RCC 7860 (cell line): ENCODE data around the gene CNEP1R1.
A peak's percentile ranks its signal among the peaks of the same experiment; 100 is the strongest.
"Not testable (repeated sequence)": the region's sequence is repeated elsewhere in the genome, so short reads cannot be mapped to it uniquely, and the experiment has no call there.

Experiments
- DNase-seq: peaks from one replicate; pipeline ENCODE4 v3.0.0-alpha.2; 2015; ENCODE audit warnings: low spot score
- FAIRE-seq: peaks from 2 replicates; lab custom pipeline; 2012; peaks lifted over from hg19 to GRCh38; lab: Jason Lieb, UNC

CNEP1R1 gene, protein sequence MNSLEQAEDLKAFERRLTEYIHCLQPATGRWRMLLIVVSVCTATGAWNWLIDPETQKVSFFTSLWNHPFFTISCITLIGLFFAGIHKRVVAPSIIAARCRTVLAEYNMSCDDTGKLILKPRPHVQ

GRCh38 chr16:50024684-50025536 is at the start of gene CNEP1R1:
Gene CNEP1R1 (plus strand): TSS chr16:50025225. CDS start chr16:50025316, 91 bp downstream.
- peak; percentile 92 for DNase-seq
- FAIRE-seq, result peak; percentile 78

DNA sequence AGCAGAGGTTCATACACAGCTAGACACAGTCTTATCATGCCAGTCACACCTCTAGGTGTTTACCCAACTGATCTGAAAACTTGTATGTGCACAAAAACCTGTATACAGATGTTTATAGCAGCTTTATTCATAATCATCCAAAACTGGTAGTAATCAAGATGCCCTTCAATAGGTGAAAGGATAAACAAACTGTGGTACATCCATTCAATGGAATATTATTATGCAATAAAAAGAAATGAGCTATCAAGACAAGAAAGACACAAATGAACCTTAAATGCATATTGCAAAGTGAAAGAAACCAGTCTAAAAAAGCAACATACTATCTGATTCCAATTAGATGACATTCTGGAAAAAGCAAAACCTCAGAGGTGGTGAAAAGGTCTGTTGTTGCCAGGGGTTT is 47.6 kb upstream of the CNEP1R1 start:
- FAIRE-seq, result no peak
- DNase-seq, result no peak

DNA sequence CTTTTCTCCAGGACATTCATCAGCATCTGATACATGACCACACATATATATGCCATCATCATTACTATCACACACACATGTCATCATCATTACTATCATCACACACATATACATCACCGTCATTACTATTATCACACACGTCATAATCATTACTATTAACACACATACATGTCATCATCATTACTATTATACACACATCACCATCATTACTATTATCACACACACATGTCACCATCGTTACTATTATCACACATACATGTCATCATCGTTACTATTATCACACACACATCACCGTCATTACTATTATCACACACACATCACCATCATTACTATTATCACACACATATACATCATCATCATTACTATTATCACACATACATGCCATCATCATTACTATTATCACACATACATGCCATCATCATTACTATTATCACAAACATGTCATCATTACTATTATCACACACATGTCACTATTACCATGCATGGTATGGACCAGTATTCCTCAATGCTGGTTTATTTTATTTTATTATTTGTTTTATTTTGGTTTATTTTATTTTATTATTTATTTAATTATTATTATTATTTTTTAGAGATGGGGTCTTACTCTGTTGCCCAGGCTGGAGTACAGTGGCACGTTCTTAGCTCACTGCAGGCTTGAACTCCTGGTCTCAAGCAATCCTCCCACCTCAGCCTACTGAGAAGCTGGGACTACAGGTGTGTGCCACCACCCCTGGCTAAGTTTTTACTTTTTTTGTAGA is 46.3 kb upstream of the CNEP1R1 start:
- DNase-seq, result no peak
- no peak for FAIRE-seq

GRCh38 chr16:49980166-49980565 is 44.9 kb upstream of the CNEP1R1 start:
- no peak for DNase-seq
- no peak for FAIRE-seq

- FAIRE-seq (no peak), DNase-seq (no peak)
Observed at GRCh38 chr16:49986351-49987124, 38.5 kb upstream of the CNEP1R1 start.

DNA sequence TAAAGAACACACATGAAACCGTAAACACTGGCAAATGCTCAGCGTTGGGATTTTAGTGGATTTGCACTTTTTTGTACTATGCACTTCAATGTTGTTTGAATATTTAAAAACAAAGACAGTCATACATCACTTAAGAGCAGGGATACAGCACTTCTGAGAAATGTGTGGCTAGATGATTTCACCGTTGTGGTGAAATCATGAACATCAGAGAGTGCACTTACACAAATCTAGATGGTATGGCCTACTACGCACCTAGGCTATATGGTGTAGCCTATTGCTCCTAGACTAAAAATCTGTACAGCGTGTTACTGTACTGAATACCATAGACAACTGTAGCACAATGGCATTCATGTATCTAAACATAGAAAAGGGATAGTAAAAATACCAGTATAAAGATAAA is 37.6 kb upstream of the CNEP1R1 start:
- FAIRE-seq, result no peak
- no peak for DNase-seq

DNA sequence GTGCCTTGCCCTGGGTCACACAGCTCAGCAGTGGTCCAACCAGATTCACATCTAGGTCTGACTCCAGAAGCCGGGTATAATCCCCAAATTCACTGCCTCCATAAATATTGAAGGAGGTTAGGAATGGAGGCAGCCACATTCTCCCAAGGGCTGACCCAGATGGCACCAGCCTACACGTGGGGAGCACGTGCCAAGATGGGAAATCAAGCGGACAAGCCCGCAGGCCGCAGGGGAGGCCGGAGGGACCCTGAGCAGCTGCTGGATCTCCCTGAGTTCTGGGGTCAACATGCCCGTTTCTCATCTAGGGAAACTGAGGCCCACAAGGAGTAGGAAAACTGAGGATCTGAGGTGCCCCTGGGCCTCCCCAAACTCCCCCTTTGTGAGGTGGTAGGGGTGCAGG is 32.2 kb upstream of the CNEP1R1 start:
- DNase-seq, result no peak
- no peak for FAIRE-seq

GRCh38 chr16:49993579-49993978 is 31.4 kb upstream of the CNEP1R1 start:
- FAIRE-seq, result no peak

GRCh38 chr16:49994006-49994405 is 31.0 kb upstream of the CNEP1R1 start:
- DNase-seq, result no peak
- no peak for FAIRE-seq

More at GRCh38 chr16:49993579-49993978, 31.4 kb upstream of the CNEP1R1 start:
- DNase-seq, result no peak

DNA sequence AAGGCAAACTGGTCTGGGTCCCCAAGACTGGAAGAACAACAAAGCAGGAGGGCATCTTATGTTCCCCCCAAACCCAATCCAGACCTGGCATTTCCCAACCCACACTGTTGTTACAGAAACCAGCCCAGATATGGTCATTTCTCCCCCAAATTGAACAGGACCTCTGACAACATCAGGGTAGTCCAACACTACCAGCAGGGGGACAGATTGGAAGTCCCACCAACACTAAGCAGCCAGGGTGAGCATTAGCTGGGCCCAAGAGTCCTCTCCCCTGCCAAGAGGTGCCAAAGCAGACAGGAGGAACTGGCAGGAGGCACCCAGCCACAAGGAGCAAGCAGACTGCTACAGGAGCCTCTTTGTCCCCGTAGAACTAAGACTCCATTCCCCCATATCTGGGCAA is 29.3 kb upstream of the CNEP1R1 start:
- no peak for FAIRE-seq
- no peak for DNase-seq

GRCh38 chr16:49997721-49998251 is 27.2 kb upstream of the CNEP1R1 start:
- FAIRE-seq (no peak), DNase-seq (no peak)

DNA sequence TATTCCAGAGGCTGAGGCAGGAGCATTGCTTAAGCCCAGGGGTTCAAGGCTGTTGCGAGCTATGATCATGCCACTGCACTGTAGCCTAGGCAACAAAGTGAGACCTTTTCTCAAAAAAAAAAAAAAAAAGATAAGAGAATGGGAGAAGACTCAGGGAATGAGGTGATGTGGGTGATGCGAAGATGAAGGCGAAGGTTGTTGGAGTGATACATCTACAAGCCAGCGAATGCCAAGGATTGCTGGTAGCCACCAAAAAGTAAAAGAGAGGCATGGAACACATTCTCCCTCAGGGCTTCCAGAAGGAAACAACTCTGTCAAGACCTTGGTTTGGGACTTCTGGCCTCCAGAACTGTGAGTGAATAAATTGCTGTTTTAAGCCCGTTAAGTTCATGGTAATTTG is 26.0 kb upstream of the CNEP1R1 start:
- FAIRE-seq (no peak), DNase-seq (no peak)

DNA sequence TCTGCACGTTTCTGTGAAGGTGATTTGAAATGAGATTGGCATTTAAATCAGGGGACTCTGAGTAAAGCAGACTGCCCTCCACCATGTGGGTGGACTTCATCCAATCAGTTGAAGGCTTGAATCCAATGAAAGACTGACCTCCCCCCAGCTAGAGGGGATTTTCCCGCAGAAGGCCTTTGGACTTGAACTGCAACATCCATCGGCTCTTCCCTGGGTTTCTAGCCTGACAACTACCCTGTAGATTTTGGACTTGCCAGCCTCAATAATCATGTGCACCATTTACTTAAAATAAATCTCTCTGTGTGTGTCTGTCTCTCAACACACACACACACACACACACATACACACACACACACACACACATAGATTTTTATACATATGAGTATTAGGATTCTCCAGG is 23.9 kb upstream of the CNEP1R1 start:
- FAIRE-seq, result no peak

DNA sequence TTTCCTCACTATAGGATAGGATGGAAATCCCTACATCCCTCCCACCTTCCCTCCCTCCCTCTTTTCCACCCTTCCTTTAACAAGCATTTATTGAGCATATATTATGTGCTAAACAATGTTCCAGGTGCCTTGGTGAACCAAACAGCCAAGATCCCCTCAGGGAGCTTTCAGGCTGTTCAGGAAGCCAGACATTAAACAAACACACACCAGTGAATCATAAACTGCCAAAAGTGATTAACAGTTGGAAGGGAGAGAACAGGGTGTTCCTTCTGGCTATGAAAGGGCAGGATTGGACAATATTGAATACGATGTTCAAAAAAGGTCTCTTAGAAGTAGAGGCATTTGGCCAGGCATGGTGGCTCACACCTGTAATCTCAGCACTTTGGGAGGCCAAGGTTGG is 22.8 kb upstream of the CNEP1R1 start:
- DNase-seq (no peak), FAIRE-seq (no peak)

More for the DNA sequence above, 23.9 kb upstream of the CNEP1R1 start:
- DNase-seq, result no peak

DNA sequence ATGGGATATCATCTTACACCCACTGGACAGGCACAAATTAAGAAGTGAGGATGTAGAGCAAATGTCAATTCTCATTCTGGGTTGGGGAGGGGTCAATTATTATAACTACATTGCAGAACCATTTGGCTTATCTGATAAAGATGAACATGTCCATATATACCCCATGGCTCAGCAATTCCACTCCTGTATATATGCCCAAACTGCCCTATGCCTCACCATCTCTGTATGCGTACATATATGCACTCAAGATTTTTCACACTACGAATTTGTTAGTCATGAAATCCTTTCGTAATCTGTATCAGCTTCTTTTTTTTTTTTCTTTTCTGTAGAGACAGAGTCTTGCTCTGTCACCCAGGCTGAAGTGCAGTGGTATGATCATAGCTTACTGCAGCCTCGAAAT is 20.8 kb upstream of the CNEP1R1 start:
- DNase-seq, result no peak
- FAIRE-seq, result no peak

GRCh38 chr16:50006964-50007363 is 18.1 kb upstream of the CNEP1R1 start:
- FAIRE-seq, result no peak
- no peak for DNase-seq

DNA sequence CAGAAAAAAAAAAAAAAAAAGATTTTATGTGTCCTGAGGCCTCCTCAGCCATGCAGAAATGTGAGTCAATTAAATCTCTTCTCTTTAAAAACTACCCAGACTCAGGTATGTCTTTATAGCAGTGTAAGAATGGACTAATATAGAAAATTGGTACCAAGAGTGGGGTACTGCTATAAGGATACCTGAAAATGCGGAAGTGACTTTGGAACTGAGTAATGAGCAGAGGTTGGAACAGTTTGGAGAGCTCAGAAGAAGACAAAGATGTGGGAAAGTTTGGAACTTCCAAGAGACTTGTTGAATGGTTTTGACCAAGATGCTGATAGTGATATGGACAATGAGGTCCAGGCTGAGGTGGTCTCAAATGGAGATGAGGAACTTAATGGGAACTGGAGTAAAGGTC is 17.3 kb upstream of the CNEP1R1 start:
- no peak for DNase-seq
- no peak for FAIRE-seq

DNA sequence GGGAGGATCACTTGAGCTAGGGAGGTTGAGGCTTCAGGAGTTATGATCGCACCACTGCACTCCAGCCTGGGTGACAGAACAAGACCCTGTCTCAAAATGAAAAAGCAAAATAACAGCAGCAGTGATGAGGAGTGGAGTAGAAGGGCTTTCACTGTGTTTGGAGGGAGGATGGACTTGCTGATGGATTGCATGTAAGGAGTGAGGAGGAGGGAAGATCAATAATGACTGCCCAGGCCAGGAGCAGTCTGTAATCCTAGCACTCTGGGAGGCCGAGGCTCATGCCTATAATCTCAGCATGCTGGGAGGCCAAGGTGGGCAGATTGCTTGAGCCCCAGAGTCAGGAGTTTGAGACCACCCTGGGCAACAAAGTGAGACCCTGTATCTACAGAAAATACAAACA is 14.8 kb upstream of the CNEP1R1 start:
- FAIRE-seq, result no peak
- no peak for DNase-seq

- DNase-seq (no peak), FAIRE-seq (no peak)
Observed at GRCh38 chr16:50011707-50012106, 13.3 kb upstream of the CNEP1R1 start.

DNA sequence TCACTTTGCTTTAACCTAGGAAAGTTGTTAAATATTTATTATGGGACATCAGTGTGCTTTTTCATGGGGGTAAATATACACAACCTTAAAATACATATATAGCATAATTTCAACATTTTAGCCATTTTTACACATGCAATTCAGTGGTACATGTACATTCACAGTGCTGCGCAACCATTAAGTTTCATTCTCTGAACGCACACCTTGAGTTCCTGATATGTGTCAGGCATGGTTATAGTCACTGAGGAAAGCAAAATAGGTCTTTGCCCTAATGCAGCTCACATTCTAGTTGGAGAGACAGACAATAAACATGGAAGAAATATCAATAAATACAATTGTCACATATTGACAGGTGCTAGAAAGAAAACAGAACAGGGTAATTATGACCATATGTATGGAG is 12.8 kb upstream of the CNEP1R1 start:
- DNase-seq (no peak), FAIRE-seq (no peak)

- not testable (repeated sequence) for DNase-seq, FAIRE-seq
Observed at GRCh38 chr16:50014211-50014610, 10.8 kb upstream of the CNEP1R1 start.
